Hematopoietic multipotent progenitor cell treated with erythropoietin and hydrocortisone succinate and interleukin-3 and kit ligand, for 8 days (in vitro differentiated cells): Measurements from ENCODE around the gene CAB39.

Source experiments
- DNase-seq: peaks from one replicate; pipeline ENCODE4 v3.0.0-alpha.2; 2015

Gene CAB39

GRCh38 chr2:230823264-230823964 lies 110.8 kb downstream of the CAB39 start:
- no peak for DNase-seq

GRCh38 chr2:230824406-230824978 lies 111.8 kb downstream of the CAB39 start:
- DNase-seq: peak; percentile 85

- DNase-seq: no peak
Measured at GRCh38 chr2:230825354-230825753, 112.7 kb downstream of the CAB39 start.

DNA sequence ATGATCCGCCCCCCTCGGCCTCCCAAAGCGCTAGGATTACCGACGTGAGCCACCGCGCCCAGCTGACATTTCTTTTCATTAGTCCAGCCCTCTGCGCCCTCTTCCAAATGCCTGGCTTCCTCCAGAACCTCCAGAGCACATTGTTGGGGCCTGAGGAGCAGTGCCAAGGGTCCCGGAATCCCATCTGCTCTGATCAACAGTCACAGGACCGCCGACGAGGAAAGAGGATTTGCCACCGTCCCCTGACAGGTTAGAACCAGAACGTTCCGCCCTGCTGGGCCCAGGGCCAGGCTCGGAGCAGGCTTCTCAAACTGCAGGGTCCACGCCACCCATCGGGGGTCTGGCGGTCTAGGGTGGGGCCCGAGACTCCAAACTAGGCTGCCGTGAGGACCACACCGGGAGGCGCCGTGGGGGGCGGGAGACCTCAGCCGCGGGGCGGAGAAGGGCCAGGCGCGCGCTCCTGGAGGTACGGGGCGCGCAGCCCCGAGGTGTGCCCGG lies 115.2 kb downstream of the CAB39 start:
- DNase-seq: no peak

- DNase-seq: no peak
Measured at GRCh38 chr2:230828272-230828961, 115.8 kb downstream of the CAB39 start.

DNA sequence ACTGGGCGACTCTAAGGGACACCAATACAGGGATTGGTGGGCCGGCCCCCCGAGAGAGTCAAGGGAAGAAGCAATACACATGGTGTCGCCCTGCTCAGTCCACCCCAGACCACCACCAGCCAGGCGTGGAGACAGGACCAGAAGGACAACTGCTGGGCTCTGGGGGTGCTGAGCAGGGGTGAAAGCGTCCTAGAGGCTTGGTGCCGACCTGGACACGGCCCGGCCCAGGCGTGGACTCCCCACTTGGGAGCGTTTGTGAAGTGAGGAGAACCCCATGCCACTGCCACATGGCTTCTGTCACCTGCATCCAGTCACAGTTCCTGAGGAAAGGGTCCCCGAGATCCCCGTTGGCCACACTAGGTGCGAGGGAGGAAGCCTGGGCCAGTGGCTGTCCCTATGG lies 116.7 kb downstream of the CAB39 start:
- DNase-seq: no peak

DNA sequence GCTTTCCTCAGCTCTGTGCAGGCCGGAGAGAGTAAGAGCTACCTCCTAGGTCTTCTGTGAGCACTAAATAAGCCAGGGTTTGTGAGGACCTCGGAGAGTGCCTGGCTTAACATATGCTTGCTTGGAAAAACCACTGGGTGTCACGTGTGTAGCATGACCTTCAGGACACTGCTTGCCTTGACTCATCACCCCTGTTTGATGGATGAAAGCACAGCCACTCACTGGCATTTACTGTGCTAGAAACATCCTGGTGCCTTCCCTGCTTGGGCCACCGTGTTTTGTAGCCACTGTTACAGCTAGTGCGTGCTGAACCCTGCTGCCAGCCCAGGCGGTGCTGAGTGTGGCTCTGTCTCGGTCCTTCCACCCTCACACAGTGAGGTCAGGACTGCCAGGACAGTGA lies 117.3 kb downstream of the CAB39 start:
- no peak for DNase-seq

DNA sequence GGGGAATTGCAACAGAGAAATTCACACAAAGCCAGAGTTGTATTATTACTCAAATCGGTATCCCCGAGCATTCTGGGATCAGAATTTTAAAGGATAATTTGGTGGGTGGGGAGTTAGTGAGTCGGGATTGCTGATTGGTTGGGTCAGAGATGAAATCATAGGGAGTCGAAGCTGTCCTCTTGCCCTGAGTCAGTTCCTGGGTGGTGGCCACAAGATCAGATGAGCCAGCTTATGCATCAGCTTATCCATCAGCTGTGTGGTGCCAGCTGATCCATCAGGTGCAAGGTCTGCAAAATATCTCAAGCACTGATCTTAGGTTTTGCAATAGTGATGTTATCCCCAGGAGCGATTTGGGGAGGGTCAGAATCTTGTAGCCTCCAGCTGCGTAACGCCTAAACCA lies 117.8 kb downstream of the CAB39 start:
- DNase-seq: no peak

DNA sequence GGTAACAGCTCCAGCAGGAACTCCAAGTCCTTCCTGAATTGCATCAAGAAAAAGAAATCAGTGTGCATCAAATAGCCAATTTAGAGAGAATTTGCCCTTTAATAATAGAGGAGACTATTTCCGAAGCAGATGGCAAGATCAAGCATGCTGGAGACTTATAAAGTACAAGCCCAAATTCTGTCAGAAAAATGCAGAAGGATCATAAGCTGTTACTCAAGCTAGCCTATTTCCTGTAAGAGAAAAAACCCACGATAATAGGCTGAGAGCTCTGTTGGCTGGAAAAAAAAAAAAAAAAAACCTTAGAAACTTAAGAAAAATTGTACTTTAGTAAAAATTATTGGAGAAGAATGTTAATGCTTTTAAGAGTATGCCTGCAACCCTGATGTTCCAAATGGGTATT lies 127.7 kb downstream of the CAB39 start:
- DNase-seq: no peak

DNA sequence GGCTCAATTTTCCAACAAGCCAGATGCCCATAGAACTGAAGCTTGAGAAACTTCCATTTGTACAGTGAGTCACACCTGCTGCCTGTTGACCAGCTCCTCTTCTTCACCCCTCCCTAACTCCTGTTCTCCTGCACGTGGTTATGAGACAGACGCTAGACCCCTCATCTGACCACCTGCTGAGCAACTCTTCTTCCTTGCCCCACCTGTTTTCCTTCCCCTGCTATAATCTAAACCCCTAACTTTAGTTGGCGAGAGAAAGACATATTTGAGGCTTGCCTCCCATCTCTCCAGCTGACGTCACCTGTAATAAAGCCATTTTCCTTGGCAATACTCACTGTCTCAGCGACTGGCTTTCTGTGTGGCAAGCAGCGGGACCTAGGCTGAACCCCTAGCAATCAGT lies 129.8 kb downstream of the CAB39 start:
- no peak for DNase-seq

DNA sequence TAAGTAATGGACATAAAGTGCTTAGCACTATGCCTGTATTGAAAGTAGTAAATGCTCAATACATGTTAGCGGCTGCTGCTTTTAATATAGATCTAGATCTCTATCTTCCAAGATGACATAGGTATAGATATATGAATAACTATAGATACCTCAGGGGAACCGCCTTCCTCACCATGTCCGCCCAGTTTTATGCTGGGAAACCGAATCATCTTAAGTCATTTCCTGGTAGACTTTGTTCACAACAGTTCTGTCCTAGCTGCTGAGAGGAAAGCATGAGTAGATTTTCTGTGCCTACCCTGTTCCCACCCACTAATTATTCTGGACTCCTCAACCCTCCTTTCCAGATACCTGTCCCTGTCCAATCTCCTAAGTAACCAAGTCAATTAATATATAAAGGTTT lies 130.5 kb downstream of the CAB39 start:
- DNase-seq: no peak

- DNase-seq: no peak
Measured at GRCh38 chr2:230846360-230846759, 133.7 kb downstream of the CAB39 start.

DNA sequence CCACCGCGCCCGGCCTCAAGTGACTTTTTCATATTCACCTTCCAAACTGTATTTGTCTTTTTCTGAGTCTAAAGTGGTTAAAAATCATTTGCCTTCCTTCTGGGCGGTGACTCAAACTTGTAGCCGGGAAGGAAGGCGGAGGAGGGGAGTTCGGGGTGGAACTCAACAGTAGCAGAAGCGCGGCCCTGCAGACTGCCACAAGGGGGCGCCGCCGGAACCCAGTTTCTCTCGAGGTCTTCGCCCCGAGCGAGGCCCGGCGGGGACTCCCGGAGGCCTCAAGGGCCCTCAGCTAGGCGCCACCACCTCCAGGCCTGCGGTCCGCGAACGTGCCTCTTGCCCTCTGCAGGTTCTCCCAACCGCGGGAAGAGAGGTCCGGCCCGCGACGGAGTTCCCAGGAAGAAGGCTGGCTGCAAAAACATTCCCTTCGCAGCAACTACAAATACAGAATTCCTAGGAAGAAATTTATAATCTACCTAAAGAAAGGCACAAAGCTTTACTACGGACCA lies 135.3 kb downstream of the CAB39 start:
- peak; percentile 75 for DNase-seq

DNA sequence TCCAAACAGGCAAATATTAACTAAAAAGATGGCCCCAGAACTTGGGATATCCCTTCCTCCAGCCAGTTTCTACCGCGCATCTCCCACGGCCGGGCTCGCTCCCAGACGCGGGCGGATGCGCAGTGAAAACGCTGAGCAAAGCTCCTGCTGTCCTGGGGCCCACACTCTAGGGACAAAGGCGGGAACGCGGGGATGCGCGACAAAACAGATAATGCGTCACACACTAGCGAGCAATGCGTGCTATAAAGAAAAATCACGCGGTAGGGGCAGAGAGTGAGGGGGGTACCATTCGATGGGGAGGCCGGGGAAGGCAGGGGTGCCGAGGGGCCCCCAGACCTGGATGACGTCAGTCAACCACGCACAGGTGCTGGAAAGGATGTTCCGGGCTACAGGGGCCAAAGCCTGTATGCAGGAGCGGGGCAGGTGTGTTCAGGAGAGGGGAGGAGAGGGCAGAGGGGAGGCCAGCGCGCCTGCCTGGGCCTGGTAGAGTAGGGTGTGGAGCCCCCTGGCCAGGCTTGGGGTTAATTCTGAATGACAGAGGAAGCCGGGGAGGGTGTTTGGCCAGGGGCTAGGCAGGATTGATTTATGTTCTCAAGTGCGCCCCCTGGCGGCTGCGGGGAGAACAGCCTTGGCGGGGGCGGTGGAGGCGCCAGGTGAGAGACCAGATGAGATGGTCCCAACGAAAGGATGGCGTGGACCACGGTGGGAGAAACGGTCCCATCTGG lies 137.2 kb downstream of the CAB39 start:
- DNase-seq: peak; percentile 57

DNA sequence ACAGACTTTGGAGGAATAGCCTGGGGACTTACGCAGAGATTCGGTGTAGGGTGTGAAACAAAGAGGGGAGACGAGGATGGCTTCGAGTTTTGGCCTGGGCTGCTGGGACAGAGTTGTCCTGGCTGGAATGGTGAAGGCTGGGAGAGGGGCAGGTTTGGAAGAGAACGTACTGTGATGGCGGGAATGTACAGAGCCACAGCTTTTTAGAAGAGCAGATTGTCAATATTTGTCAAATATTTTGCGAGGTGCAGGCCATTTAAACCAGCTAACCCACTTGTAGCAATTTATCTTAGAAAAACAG lies 137.7 kb downstream of the CAB39 start:
- DNase-seq: no peak

GRCh38 chr2:230852113-230852512 lies 139.5 kb downstream of the CAB39 start:
- DNase-seq: no peak

DNA sequence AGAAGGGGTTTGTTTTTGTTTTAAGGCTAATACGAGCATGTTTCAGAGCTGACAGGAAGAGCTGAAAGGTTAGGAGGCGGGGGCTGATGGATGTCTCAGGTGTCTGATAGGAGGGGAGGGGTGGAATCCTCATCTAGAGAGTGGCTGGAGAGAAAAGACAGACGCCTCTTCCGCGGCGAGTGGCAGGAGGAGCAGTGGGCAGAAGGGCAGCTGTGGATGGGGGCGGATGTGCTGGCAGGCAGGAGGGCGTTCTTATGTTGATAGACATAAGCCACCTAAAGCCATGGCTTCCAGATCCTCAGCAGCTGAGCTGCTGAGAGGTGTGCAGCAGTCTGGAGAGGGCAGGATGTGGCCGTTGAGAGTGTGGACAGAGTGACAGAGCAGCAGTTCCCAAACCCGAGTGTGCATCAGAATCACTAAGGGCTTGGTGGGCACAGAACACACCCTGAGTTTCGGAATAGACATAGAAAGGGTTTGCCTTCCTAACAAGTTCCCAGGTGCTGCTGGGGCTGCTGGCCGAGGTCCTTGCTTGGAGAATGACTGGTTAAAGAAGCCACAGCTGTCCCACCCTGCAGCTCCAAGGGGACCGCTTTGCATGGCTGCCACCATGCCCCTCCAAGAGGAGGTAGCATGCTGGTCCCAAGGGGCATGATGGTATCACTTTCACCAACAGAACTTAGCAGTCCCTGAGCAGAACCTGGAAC lies 149.1 kb downstream of the CAB39 start:
- no peak for DNase-seq

DNA sequence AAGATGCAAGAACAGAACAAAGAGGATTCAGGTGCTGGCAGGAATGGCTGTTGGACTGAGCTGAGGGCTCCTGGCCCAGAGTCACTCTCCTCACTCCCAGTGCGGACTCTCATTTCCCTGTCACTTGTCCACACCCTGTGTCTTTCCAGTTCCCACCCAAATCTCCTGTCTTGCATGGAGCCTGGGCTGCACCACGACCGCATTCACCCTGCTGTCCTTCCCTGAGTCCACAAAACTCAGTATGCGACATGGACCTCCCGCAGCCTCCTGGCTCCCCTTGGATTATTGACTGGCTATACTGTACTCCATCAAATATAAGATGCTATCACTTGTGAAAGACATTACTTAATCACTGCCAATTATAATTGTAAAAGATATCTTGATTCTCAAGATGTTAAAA lies 149.7 kb downstream of the CAB39 start:
- no peak for DNase-seq

GRCh38 chr2:230863031-230863430 lies 150.4 kb downstream of the CAB39 start:
- no peak for DNase-seq

GRCh38 chr2:230863442-230864121 lies 150.9 kb downstream of the CAB39 start:
- no peak for DNase-seq

DNA sequence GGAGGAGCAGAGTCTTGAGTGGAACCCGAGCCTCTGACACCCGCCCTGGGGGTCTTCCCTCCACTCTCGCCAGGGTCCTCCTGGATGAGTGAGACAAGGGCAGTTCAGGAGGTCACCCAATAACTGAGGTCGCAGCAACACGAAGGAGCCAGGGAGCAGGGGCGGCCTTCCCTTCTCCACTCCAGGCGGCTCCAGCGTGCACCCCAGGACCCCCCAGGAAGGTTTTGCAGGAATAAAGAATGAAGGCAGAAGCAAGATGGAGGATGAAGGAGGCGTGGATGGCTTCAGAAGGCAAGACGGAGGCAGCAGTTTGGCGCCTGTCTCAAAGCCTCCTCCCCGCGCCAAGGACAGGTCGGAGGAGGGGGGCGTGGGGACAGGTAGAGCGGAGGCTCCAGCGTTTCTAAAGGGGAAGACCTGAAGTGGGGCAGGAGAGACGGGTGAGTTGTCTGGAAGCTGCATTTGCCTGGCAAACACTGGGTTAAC lies 151.5 kb downstream of the CAB39 start:
- no peak for DNase-seq
